HG02759 (cell line): ENCODE data around the gene P2RX6.

Experiments
- ATAC-seq: cut with Tn5 transposase; IDR thresholded peaks from one replicate; pipeline ENCODE4 v1.9.1; 2021; ENCODE audit warnings: mild to moderate bottlenecking, moderate library complexity; ENCODE audit not compliant: unreplicated experiment

The P2RX6 gene

DNA sequence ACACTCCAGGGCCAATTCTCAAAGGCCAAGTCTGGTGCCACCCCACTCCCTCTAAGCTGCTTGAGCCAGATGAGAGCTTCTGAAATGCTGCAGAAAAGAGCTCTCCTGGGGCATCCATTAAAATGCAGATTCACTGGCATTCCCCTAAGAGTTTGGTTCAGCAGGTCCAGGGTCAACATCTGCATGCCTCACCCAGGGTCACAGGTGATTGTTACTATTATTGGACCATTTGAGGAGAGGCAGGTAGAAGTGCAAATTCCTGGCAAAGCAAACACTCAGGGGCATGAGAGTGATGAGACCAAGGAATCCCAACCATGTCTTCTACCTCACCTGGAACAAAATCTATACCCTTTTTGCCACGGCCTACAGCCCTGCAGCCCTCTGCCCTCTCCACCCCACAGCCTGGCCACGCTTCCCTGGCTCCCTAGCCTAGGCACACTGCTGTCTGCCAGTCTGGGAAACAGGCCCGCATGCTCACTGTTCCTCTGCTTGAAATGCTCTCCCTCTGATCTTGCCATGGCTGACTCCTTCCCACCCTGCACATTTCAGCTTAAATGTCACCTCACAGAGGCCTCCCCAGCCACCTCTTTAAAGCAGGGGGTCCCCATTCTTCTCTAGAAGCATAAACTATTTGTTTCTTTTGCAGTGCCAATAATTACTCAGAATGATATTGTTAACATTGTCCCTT lies 4.4 kb upstream of the P2RX6 start:
- no peak for ATAC-seq

DNA sequence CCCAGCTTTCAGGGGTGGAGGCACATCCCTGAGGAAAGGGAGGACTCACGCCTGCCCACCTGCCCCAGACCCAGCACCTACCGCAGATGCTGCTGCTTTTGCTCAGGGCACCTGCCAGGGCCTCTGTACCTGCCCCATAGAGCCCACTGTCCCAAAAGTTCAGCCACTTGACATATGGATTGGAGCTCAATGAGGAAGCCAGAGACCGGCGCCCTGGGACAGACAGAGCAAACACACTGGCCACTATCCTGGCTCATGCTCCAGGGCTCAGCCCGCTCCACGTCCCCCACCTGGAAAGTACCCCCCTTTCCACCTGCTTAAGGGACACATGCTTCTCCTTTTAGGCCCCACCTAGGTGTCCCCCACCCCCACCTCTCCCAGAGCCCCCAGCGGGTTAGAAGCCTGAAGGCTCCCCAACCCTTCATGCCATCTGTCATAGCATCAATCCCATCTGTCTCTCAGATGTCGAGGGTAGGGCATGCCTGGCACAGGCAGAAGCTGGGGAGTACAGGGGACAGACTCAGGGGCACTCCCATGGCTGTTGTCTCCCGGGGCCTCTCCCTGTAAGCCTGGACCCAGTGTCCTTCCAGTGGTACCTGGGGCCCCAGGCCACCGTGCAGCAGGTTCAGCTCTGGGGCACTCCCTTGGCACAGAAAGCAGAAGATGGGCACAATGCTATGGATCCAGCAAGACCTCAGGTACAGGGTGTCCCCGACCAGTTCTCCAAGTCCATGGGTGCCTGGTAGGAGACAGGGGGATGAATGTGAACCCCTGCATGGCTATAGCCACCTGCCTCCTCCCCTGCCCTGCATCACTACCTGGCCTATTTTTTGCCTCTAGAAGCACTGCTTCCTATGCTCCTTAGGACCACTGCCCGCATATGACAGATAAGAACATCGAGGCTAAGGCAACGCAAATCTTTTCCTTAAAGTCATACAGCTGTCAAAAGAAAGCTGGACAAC lies 2.2 kb upstream of the P2RX6 start:
- ATAC-seq = no peak

DNA sequence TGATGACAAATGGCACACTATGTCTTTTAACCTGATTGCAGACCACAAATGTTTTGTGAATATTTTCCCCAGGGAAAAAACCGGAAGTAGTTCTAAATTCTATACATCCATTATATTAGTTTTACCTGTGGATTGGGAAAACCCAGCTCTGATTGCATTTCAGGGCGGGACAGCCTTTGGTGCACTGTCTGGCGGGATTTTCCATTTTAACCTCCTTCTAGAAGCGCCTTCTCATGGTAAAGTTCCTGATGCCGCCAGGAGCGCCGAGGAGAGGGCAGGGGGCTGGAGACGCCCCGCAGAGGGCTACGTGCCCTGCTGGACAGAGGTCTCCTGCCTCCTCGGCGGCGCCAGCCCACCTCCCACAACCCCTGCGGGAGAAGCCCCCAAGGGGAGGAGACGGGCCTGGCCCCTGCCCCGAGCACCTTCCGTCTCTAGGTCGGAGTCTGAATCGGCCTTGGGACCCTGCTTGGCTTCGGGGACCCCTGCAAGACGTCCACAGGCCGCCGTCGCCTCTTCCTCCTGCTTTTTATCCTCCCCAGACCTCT lies 1.2 kb upstream of the P2RX6 start:
- ATAC-seq = peak; percentile 19

DNA sequence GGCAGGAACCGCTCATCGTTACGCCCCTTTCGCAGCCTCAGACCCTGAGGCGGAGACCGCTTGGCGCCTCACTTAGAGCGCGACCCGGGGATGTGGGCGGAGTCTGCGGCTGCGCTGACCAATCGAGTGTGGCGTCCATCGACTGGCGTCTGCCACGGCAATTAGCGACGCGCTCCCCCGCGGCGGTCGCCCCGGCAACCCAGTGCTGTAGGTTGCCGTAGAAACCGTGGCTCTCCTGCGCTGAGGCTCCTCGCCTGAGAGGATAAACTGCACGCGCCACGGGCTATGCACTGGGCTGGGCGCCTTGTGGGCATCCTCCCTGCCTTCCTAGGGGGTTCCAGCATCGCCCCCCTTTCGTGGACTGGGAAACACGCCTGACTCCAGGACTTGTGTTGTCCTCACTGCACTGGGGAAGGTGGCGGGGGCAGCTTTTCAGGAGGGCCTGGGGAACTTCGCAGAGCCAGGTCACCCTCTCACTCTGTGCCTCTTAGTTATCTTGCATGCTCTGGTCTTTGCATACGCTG lies 701 bp upstream of the P2RX6 start:
- peak; percentile 87 for ATAC-seq

DNA sequence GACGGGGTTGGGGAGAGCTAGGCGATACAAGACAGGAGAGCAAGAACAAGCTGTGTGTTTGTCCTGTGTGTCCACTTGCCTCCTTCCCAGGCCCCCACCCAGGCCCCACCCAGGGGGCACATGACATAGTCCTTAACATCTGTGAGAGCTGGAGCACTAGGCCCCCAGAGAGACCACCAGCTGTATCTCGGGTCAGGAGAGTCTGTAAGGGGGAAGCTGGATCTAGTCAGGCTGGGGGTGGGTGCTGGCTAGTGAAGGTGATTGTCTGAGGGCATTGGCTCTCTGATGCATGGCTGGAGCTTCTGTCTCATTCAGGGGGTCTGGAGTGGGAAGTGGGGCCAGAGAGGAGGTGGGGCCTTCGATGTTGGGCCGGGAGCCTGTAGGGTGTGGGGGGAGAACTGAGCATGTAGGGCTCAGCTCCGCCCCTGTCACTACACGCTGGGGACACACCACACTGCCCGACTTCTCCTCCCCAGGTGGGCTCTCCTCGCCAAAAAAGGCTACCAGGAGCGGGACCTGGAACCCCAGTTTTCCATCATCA lies 571 bp downstream of the P2RX6 start:
- ATAC-seq = no peak

DNA sequence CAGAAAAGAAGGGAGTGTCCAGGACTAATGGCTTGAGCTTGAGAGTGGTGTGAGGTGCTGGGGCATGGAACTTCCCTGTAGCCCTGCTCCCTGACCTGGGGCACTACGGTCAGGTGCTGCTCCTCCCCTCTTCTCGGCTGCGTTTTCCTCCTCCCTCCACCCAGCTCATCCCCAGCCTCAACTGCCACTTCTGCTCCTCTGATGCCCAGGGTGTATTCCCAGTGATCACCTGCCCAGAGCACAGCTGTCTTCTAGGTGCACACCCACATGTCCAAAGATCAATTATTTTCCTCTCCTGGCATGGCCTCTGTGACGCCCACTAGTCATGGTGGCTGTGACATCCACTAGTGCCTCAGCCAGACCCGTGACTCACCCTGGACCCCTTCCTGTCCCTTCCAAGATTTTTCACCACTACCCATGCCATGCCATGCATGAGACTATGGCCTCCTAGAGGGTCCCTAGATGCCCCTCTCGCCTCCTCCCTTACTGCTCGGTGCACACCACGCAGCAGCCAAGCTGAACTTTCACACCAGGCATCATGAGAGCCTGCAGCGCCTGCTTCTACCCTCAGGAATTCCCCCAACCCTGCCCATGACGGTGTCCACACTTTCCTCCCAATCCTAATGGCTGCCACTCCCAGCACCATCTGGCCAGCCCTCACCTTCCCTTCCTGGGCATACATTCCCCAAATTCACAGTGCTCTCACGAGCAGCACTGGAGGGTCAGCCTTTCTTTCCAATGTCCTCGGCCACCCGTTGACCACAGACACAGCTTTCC lies 1.9 kb downstream of the P2RX6 start:
- ATAC-seq = no peak

DNA sequence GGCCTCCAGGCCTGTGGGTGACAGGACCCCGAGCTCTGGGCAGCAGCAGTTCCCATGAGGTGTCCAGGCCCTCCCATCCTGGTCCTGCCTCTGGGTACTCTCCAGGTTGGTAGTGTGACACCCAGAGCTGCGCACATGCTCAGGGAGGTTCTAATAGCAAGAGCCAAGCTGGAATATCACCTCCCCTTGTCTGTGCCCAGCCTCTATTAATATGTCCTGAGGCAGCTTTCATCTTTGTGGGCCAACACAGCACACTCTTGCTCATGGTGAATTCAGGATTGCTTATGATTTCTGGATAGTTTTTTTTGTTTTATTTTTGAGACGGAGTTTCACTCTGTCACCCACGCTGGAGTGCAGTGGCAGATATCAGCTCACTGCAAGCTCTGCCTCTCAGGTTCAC lies 3.3 kb downstream of the P2RX6 start:
- no peak for ATAC-seq

DNA sequence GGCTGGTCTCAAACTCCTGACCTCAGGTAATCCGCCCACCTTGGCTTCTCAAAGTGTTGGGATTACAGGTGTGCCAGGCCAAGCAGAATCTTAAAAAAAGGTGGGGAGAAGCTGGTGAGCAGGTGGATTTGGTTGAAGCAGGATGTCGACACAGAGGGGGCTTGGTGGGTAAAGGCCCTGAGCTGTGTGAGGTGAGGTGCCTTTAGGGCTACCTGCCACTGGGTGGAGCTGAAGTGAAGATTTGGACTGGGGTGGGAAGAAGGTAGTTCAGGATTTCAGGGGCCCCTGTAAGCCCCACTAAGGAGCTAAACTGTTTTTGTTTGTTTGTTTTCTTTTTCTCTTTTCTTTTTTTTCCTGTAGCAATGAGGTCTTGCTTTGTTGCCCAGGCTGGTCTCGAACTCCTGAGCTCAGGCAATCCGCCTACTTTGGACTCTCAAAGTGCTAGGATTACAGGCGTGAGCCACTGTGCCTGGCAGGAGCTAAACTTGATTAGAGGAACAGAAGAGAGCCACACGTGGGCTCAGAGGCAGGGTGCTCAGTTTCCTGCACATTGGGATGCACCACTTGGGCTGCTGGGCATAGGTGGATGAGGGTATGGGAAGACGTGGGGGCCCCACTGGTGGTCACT lies 6.0 kb downstream of the P2RX6 start:
- no peak for ATAC-seq

DNA sequence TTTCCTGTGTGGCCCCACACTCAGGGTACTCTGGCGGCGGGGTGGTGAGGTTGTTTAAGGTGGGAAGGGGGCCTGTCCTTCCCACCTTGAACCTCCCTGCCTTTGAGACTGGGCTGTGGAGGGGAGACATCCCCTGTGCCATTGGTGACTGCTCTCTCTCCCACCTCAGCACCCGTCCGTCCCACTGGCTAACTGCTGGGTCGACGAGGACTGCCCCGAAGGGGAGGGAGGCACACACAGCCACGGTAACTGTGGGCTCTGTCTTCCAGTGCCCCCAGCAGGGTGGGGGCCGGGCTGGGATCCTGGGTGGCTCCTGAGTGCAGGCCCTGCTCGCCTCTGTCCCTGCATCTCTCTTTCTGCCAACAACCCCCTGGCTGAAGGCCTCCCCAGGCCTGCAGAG lies 7.5 kb downstream of the P2RX6 start:
- ATAC-seq = no peak

DNA sequence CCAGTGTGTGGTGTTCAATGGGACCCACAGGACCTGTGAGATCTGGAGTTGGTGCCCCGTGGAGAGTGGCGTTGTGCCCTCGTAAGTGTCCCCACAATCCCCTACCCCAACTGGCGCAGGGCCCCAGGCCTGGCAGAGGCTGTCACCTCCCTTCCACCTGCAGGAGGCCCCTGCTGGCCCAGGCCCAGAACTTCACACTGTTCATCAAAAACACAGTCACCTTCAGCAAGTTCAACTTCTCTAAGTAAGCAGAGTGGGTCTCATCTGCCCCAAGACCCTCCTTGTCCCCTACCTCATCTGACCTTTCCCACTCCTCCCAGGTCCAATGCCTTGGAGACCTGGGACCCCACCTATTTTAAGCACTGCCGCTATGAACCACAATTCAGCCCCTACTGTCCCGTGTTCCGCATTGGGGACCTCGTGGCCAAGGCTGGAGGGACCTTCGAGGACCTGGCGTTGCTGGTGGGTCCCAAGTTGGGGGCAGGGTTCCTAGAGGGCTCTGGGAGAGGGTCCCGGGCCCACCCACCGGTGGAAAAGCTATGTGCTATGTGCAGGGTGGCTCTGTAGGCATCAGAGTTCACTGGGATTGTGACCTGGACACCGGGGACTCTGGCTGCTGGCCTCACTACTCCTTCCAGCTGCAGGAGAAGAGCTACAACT lies 8.1 kb downstream of the P2RX6 start:
- no peak for ATAC-seq

DNA sequence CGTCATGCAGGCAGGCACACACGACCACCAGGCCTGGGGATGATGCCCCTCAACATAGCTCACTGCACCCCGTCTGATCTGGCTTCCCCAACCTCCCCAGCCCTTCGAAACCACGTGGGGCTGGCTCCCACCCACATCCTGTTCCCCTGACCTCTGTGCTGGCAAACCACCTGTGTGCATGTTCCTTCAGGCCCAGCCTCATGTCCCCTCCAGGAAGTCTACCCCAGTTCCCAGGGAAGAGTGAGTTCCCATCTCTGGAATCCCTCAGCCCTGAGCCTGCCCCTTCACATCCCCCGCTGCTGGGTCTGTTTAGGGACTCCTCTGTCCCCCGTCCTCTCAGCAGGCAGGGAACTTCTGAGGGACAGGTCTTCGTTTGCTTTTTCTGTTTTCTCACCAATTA lies 10.3 kb downstream of the P2RX6 start:
- no peak for ATAC-seq

DNA sequence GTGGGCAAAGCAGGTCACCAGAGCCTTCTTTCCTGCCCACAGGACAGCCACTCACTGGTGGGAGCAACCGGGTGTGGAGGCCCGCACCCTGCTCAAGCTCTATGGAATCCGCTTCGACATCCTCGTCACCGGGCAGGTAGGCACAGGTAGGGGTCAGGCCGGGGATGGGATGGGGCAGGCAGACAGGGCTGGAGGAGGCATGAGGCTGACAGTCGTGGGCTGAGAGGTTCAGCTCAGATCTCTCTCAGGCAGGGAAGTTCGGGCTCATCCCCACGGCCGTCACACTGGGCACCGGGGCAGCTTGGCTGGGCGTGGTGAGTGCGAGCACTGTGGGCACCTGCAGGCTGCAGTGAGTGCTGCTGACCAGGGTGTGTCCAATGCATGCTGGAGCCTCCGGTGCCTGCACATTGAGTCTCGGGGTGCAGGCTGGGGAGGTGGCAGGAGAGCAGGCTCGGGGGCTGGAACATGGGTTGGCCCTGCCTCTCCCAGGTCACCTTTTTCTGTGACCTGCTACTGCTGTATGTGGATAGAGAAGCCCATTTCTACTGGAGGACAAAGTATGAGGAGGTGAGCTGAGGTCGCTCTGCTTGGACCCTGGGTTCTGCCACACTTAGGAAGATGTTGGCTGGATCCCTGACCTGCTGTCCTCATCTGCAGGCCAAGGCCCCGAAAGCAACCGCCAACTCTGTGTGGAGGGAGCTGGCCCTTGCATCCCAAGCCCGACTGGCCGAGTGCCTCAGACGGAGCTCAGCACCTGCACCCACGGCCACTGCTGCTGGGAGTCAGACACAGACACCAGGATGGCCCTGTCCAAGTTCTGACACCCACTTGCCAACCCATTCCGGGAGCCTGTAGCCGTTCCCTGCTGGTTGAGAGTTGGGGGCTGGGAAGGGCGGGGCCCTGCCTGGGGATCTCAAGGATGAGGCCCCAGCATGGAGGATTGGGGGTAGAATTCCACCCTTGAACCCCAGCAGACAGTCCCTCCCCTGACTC lies 11.1 kb downstream of the P2RX6 start:
- ATAC-seq = no peak

DNA sequence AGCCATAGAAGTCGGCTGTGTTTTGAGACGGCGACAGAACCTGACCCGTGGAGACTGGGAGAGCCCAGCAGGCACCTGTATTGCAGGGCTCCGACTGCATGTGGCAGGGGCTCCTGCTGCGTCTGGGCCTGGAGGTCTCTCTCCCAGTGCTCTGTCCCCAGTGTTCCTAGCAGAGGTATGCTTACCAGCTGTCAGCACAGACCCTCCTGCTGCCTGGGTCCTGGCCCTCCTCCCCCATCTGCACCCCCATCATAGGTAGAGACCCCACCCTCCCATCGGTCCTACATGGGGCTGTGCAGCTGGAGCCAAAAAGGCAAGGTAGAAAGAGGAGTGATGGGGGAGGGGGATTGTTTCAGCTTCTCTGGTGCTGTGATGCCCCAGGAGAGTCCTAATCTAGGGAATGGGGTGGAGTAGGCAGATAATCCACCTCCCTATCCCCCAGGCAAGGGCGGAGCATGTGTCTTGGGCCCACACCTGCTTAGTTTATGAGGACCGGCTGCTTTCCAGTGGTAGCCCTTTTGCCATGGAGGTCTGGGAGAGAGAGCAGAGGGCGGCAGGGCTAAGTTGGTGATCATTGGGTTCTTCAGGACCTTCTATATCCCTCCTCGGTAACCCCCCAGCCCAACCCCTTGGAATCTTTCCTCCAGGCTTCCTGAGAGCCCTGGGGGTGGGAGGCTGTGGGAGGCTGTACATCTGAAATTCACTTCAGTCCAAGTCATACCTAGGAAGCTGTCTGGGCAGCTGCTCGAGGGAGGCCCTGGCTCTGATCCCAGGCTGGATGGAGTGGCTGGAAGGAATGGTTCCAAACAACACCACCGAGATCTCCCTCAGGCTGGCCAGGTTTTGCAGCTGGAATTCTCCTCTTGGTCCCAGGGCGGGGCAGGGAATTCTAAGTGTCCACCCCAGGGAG lies 12.1 kb downstream of the P2RX6 start:
- ATAC-seq = no peak

DNA sequence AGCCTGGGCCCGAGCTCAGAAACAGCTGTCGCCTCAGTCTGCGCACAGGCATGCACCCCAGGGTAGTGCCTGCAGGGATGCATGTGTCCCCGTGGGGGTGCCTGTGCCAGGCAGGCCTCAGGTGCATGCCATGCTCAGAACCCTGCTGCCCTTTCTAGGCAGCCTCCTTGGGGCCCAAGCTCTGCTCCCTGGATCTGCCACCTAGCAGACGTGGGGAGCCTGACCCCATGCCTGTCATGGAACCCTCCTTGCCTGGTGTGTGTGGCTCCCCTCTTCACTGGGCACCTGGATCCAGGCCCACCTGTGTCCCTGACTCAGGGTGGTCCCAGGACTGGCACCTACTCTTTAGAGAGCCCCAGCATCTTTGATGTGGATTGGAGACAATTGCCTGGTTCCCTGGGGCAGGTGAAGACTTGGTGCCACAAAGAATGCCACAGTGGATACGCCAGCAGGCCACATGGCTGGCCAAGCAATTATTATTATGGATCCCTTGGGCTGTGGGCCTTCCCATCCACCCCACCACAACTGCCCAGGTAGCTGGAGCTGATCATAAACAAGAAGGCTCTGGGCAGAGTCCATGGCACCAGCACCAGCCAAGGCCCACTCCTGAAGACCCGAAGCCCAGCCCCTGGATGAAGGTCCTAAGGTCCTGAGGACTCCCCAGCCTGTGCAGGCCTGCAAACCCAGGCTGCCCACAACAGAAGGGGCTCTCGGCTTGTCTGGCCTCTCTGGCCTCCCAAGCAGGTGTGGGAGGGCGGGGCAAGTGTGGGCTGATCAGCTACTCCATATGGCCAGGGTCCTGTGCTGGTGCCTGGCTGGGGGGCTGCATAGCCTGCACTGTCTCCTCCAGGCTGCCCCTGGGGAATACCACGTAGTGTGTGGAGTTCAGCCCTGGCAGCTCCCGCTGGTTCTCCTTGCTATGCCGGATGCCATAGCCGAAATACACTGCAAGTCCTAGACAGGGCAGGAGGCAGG lies 13.6 kb downstream of the P2RX6 start:
- ATAC-seq = no peak

DNA sequence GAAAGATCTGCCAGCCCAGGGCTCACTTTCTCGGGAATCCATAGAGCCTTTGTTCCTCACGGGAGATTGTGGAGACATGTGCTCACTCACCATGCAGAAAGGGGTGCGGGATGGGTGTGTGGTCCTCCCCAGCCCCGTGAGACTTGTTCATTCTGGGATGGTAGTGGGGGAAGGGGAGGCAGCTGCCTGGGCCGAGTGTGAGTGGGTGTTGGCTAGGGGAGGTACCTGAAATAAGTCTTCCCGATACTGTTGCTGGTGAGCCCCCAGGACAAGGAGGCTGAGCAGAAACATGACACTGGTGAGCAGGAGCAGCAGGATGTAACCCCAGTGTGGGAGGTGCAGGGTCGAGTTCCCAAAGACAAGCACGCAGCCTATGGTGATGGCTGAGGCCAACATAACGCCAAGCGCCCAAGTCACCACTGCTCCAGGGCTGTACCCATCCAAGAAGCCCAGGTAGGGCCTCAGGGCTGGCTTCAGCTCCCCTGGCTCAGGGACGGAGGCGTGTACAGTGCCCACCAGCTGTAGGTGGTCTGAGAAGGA lies 14.6 kb downstream of the P2RX6 start:
- no peak for ATAC-seq

DNA sequence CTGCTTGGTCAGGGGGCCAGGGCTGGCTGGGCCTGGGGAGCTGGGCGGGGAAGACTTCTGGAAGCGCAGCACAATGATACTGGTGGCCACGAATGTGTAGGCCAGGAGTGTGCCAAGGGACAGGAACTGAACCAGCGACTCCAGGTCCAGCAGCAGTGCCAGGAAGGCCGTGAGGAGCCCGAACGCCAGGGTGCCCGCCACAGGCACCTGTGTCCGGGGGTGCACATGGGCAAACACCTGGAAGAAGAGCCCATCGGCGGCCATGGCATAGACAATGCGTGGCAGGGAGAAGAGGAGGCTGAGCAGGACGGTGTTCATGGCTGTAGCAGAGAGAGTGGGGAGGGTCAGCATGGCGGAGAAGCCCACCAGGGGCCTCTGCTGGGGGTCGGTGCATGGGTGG lies 15.1 kb downstream of the P2RX6 start:
- ATAC-seq = no peak
